H1 (cell line): ENCODE results near the gene NLRP3. TPM values are rescaled to one million over a fixed set of nuclear protein-coding genes. Genes with fewer than 3 reads are reported as not detected.

Experiments used
- ATF2 ChIP-seq: IDR thresholded peaks from 2 replicates; pipeline ENCODE4 v1.6.1; 2012; ENCODE audit warnings: low read length, inconsistent platforms
- BCL11A ChIP-seq, 2 experiments: IDR thresholded peaks; one replicate each; pipeline ENCODE4 v1.6.1; 2011; ENCODE audit warnings: low read depth in 2 of 2, low read length in 2 of 2, mild to moderate bottlenecking in 2 of 2
- TCF12 ChIP-seq: IDR thresholded peaks from 2 replicates; pipeline ENCODE4 v1.6.1; 2011; ENCODE audit warnings: low read depth, mild to moderate bottlenecking, low read length
- polyA plus RNA-seq, 7 experiments: library from polyadenylated mRNA; depleted of rRNA in 3 of 7; stranded (reverse) in 5 of 7; unstranded in 2 of 7; fragments of >200 nt in 5 of 7; fragments of 200-250 nt in 2 of 7; gene quantifications; 1 replicate in 5 of 7; 2 replicates in 1 of 7; 4 replicates in 1 of 7; pipeline versions ENCODE4 v1.2.1 to v1.2.3, GENCODE V29; 2011 to 2013; ENCODE audit warnings: missing spikeins in 2 of 7, mixed read lengths in 2 of 7
- total RNA-seq: library from RNA; stranded (reverse); fragmentation: NEBNext Ultra II Directional; extraction: Animal tissue kit (Norgen Biotek cat#: 25700); gene quantifications from 2 replicates; pipeline ENCODE4 v1.2.1, GENCODE V29; 2021

NLRP3 gene
- total and polyA plus RNA-seq, 2 of the 8 experiments (the other 6 are each of a cell fraction or from before 2014, with no cell fraction given): 0.05 to 0.19 TPM

DNA sequence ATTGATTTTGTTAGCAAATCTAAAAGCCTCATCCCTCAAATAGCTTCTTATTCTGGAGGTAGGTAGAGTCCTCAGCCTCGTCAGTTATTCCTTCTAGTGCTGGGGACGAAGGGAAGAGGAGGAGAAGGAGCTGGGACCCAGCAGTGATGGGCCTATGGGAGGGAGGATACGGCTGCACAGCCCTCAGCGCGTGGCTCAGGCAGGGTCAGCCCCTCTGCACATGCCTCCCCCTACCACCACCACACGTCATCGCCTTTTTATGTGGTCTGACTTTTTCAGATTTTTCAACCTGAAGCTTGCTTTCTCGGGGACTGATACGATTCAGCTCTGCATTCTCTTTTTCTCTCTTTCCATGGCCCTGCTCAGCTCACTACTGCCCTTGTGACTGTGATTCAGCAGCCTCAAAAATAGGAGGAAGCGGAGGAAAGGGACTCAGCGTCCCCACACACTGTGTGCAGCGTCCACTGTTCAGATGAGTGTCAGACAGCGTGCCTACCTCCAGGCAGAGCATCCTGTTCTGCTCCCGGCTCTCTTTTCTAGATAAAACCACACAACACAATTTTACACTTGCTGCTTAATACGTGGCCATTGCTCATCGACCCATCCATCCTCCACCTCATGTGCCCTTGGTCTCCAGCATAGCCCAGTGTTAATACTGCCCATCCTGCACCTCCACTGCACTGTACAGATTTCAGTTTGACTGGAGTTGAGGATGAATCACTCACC is 41.1 kb downstream of the NLRP3 start (continued):
- no peak for TF ChIP-seq ATF2
- no peak for TF ChIP-seq BCL11A (IDR thresholded peaks at IDR 0.05; ENCODE audit: low read depth in 2 of 2, low read length in 2 of 2)
- TF ChIP-seq TCF12: no peak
- TF ChIP-seq, all 59 proteins: peak for 0
